HG03432 (cell line): ENCODE measurements around the gene RARA.
"Not testable (repeated sequence)": the region's sequence is repeated elsewhere in the genome, so short reads cannot be mapped to it uniquely, and the experiment has no call there.

Source experiments
- ATAC-seq: cut with Tn5 transposase; IDR thresholded peaks from one replicate; pipeline ENCODE4 v1.9.1; 2021; ENCODE audit warnings: mild to moderate bottlenecking, moderate library complexity; ENCODE audit not compliant: unreplicated experiment

RARA gene

DNA sequence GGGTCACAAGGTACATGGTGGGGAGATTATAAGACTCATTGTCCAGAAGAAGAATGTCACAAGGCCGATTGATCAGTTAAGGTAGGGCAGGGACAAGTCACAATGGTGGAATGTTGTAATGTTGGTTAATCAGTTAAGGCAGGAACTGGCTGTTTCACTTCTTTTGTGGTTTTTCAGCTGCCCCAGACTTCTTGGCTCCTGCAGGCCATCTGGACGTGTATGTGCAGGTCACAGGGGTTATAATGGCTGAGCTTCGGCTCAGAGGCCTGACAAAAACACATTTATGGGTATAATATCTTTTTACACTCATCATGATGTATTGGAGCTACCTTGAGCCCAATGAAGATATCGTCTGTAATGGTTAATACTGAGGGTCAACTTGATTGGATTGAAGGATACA is 63.7 kb downstream of the RARA start:
- ATAC-seq, result not testable (repeated sequence)

DNA sequence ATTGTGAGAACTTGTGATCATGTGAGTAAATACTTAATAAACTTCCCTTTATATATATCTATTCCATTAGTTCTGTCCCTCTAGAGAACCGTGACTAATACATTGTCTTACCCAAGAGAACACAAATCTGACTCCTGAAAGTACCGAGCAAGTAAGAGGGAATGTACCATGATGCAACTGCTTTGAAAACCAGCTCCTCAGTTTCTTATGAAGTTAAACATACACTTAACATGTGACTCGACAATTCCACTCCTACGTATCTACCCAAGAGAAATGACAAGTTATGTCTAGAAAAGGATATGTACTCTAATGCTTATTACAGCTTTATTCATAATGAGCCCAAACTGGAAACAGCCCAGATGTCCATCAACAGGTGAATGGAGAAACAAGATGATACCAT is 64.3 kb downstream of the RARA start:
- ATAC-seq, result no peak

DNA sequence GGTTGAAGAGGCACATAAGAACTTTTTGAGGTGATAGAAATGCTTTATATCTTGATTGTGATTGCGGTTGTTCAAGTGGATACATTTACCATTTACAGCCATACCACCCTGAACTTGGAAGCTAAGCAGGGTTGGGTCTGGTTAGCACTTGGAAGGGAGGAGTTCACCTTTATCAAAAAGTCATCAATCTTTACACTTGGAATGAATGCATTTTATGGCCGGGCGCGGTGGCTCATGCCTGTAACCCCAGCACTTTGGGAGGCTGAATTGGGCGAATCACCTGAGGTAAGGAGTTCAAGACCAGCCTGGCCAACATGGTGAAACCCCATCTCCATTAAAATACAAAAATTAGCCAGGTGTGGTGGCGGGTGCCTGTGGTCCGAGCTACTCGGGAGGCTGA is 65.0 kb downstream of the RARA start:
- ATAC-seq, result no peak

DNA sequence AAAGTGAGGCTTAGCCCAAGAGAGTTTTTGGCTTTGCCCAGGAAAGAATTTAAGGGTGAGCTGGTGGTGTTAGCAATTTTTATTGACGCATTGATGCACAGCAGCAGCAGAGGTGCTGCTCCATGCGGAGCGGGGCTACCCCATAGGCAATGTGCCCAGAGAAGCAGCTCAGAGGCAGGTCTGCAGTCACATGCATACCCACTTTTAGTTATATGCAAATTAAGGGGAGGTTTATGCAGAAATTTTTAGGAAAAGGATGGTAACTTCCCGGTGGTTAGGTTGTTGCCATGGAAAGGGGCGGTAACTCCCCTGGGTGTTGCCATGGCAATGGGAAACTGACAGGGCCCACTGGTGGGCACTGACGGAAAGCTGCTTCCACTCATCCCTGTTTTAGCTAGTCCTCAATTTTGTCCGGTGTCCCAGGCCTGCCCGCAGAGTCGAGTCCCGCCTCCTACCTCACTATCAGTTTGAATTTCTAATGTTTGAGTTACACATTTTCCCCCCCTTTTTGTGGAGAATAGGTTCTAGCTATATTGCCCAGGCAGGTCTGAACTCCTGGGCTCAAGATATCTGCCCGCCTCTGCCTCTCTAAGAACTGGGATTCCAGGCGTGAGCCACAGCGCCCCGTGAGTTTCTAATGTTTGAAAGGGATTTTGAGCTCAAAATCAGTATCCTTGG is 66.0 kb downstream of the RARA start:
- ATAC-seq, result no peak

DNA sequence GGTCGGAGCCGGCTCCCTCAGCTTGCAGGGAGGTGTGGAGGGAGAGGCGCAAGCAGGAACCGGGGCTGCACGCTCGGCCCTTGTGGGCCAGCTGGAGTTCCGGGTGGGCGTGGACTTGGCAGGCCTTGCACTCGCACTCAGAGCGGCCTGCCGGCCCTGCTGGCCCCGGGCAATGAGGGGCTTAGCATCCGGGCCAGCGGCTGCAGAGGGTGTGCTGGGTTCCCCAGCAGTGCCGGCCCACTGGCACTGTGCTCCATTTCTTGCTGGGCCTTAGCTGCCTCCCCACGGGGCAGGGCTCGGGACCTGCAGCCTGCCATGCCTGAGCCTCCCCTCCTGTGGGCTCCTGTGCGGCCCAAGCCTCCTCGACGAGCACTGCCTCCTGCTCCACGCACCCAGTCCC is 66.8 kb downstream of the RARA start:
- not testable (repeated sequence) for ATAC-seq

DNA sequence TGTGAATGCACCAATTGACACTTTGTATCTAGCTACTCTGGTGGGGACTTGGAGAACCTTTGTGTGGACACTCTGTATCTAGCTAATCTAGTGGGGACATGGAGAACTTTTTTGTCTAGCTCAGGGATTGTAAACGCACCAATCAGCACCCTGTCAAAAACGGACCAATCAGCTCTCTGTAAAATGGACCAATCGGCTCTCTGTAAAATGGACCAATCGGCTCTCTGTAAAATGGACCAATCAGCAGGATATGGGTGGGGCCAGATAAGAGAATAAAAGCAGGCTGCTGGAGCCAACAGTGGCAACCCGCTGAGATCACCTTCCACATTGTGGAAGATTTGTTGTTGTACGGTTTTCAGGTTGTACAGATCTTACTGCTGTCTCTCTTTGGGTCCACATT is 67.6 kb downstream of the RARA start:
- ATAC-seq, result not testable (repeated sequence)

DNA sequence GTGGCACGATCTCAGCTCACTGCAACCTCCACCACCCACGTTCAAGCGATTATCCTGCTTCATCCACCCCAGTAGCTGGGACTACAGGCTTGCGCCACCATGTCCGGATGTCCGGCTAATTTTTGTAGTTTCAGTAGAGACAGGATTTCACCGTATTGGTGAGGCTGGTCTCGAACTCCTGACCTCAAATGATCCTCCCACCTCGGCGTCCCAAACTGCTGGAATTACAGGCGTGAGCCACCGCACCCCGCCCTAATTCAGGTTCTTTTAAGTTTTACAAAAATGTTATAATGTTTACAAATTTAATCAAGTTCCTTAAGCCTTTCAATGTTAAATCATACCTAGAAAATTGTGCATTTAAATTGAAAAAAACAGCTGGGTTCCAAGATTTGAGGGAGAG is 68.9 kb downstream of the RARA start:
- no peak for ATAC-seq

DNA sequence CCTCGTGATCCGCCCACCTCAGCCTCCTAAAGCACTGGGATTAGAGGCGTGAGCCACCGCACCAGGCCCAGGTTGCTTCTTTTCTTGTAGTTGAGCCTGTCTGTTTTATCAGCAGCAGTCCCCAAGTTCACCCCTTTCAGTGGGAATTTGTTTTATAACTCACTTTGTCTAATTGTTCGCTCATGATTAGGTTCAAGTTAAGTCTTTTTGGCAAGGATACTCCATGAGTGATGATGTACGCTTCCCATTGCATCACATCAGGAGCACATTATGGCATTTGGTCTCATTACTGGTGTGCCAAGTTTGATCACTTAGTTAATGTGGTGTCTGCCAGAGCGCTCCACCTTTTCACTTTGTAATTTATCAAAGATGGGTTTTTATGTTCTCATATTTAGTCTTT is 70.0 kb downstream of the RARA start:
- ATAC-seq, result no peak

DNA sequence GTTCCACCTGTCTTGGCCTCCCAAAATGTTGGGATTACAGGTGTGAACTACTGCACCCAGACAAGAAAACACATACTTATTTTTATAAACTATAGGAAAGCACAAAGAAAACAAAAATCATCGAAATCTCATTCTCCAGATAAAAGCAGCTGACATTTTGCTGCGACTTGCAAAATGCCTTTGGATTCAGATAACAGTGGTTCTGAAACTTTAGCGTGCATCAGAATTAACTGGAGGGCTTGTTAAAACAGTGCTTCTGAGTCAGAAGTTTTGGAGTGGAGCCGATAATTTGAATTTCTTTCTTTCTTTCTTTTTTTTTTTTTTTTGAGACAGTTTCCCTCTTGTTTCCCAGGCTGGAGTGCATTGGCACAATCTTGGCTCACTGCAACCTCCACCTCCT is 73.3 kb downstream of the RARA start:
- ATAC-seq, result no peak

DNA sequence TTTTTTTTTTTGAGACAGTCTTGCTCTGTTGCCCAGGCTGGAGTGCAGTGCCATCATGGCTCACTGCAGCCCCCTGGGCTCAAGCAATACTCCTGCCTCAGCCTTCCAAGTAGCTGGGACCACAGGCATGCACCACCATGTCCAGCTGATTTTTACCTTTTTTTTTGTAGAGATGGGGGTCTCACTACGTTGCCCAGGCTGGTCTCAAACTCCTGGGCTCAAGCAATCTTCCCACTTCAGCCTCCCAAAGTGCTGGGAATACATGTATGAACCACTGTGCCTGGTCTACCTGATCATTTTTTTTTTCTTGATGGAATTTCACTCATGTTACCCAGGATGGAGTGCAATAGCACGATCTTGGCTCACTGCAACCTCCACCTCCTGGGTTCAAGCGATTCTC is 77.6 kb downstream of the RARA start:
- ATAC-seq, result not testable (repeated sequence)

DNA sequence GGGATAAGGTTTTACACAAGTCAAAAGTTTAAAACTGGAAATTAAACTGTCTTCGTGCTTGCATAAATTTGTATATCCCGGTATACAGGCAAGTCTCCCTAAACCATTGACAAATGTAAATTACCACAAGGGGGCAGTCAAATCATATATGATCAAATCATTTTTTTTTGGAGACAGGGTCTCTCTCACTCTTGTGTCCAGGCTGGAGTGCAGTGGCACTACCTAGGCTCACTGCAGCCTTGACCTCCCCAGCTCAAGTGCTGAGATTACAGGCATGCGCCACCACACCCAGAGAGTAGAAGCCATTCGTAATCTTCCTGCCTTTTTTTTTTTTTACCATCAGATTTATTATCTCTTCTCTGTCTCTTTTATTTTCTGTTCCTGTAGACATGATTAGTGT is 90.2 kb downstream of the RARA start:
- no peak for ATAC-seq

DNA sequence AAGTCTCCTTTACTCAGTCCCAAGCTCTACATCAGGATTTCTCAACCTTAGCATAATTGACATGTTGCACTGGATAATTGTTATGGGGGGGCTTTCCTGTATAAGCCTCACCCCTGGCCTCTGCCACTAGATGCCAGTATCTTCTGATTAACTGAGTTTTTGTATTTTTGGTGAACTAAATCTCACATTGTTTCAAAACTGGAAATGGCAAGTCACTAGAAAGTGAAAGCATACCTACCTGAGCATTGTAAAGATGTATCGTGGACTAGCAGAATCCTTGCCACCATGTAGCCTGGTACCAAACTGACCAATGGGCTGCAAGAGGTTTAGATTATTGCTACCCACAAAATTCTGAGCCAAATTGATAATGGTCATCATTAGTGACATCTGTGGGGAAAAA is 93.7 kb downstream of the RARA start:
- no peak for ATAC-seq

DNA sequence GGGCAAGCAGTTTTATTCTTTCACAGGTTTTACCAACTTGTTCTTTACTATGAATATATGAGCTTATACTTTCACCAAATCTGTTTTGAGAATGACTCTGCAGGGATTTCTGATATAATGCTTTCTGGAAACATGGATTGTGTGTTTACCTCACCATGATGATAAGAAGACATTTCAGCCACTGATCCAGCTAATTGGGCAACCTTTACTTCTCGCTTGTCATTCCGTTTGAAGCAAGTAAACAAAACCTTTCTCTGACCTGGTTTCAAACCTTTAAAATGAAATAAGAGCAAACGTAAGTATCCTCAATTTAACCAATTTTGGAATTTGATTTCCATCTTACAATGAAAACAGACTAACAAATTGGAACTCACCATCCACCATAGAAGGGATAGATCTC is 95.0 kb downstream of the RARA start:
- no peak for ATAC-seq
